Stimulated activated CD8-positive, alpha-beta memory T cell treated with anti-CD3 and anti-CD28 coated beads, Interleukin-4, amount 100 ng/mL, for 4 hours (primary cell): Measurements from ENCODE around the gene PPFIBP1.
"Not testable (repeated sequence)": the region's sequence is repeated elsewhere in the genome, so short reads cannot be mapped to it uniquely, and the experiment has no call there.

Experiments used
- DNase-seq, 2 donors: peaks; one replicate each; pipeline ENCODE4 v3.0.0-alpha.2; 2020; ENCODE audit warnings: low read depth in 2 of 2, low spot score in 1 of 2

Gene PPFIBP1

DNA sequence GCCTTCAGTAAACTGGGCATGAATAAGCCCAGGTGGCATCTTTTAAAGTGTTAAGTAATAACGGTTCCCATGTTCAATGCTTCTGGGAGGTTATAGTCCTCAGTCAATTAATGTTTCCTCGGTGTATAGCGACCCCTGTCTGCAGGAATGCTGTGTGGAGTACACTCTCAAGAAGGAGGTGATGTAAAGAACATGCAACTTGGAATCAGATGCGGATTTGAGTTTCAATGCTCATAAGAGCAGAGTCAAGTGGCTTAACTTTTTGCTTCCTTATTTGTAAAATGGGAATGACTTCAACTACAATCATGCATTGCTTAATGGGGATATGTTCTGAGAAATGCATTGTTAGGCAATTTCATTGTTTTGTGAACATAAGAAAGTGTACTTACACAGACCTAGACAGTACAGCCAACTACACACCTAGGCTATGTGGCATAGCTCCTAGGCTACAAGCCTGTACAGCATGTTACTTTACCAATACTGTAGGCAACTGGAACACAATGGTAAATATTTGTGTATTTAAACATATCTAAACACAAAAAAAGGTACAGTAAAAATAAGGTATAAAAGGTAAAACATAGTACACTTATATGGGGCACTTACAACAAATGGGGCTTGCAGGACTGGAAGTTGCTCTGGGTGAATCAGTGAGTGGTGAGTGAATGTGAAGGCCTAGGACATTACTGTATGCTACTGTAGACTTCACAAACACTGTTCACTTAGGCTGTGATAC, 179.9 kb downstream of the PPFIBP1 start:
- peak; percentile 23 to 54 for DNase-seq

GRCh38 chr12:27705263-27705662, 181.3 kb downstream of the PPFIBP1 start:
- DNase-seq = no peak

GRCh38 chr12:27707216-27707615, 183.2 kb downstream of the PPFIBP1 start:
- DNase-seq = no peak

- DNase-seq = no peak
Measured at GRCh38 chr12:27709212-27709931, 185.4 kb downstream of the PPFIBP1 start.

- DNase-seq = no peak
Measured at GRCh38 chr12:27709932-27710591, 186.1 kb downstream of the PPFIBP1 start.

DNA sequence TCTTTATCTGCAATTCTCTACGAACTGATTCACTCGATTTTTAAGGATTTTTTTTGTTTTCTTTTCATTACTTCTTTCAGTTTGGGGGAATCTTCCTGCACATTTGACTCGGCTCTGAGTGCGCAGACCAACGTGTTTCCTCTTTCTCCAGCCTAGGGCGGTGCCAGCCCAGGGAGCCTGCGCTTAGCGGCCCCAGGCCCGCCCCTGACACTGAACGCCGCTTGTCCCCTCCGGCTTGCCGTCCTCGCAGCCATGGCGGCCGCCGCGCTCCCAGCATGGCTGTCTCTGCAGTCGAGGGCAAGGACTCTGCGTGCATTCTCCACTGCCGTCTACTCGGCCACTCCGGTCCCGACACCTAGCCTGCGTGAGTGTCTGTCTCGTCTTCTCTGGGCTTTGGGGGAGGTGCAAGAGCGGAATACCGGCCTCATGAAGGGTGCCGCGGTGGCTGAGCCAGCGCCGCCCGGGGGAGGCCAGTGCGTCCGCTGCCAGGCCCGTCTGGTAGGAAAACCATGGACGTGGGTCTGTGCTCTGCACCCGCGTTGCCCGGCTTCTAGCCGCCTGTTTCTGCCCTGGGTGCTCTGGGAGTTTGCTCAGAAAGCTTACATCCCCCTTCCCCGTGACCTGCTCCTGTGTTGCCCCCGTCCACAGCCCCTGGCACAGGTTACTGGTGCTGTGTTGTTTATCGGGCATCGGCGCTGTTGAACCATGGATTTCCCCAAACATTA, 186.7 kb downstream of the PPFIBP1 start, which contains the start of gene MRPS35:
MRPS35 (plus strand) TSS at position 241 of the 725 bp plus-strand sequence; CDS start at position 253, 12 bp downstream.
- DNase-seq = peak; percentile 69 to 75

DNA sequence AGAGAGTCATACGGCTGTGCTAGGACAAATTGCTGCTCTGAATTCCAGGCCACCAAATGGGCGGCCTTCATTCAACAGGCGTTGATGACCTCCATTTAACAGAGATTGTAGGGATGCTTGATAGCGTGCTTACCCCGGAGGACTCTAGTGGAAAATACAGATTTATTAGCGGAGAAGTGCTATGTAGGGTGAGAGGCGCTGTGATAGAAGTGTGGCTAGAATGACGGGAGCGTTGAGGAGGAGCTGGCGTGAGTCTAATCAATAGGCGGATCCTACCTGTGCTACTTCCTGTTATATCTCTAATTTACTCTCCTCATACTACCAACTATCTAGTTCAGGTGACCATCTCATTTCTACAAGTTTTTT, 187.3 kb downstream of the PPFIBP1 start:
- DNase-seq = no peak

GRCh38 chr12:27711967-27712366, 188.0 kb downstream of the PPFIBP1 start:
- no peak for DNase-seq

DNA sequence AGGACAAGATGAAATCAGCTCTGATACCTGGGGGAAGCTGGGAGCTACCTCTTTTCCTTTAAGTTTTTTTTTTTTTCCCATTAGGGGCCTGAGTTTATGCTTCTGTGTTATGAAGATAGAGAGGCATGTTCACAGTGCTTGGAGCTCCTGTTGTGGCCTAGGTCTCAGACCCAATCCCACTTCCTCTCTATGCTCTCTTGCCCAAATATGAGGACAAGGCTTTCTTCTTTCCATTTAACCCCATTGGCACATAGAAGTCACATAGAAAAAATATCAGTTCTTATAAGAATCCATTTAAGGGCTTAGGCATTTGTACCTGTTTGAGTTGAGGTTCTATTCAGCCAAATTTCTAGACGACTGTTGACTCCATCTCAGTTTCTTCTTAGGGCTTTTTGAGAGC, 199.2 kb downstream of the PPFIBP1 start:
- DNase-seq = no peak

DNA sequence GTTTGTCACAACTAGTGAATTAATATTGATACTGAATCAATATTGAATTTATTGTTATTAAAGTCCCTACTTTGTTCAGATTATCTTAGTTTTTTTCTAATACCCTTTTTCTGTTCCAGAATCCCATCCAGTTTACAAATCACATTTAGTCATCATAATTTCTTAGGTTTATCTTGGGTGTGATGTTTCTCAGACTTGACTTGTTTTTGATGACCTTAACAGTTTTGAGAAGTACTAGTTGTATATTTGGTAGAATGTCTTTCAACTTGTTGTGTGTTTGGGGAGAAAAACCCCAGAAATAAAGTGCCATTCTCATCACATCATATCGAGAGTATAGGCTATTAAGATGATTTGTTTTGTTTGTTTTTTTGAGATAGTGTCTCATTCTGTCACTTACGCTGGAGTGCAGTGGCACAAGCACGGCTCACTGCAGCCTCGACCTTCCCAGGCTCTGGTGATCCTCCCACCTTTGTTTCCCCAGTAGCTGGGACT, 206.1 kb downstream of the PPFIBP1 start:
- no peak for DNase-seq

DNA sequence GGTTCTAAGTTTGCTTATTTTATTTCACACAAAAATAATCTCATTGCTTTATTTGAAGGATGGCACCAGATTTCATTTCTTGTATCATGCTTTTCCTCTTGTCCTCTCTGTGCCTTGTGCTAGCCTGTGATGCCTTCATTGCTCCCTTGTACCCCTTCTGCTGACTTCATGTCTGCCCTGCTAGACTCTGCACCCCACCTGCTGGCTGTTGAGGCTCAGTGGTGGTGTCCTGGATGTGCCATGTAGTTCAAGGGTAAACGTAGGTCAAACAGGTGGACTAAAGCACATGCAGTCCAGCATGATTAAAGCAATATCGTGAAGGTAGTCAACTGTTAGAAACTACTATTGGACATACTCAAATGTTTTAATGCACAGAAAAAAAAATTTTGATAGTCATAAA, 208.3 kb downstream of the PPFIBP1 start:
- DNase-seq = no peak

DNA sequence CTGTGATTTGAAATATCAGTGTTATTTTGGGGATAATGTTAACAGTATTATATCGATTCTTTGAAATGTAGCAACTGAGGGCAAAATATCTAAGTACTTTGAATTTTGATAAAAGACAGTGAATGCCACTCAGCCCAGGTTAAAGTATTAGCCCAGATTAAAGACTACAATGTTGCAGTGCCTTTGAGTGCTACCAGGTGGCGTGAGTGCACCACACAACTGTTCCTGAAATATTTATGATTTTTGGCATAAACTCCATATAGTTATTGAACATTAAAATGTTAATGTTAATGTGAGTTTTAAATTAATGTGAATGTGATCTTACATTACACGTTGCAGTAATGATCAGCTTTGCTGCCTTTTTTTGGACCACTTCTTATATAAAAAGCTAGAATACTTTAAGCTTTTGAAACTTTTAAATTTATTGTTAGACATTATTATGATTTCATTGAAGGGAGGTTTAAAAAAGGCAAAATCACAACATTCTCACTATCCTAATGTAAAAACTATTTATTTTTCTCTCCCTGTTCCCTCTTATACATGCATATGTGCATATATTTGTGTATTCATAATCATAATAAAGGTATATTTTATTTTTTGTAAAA, 209.1 kb downstream of the PPFIBP1 start:
- no peak for DNase-seq

DNA sequence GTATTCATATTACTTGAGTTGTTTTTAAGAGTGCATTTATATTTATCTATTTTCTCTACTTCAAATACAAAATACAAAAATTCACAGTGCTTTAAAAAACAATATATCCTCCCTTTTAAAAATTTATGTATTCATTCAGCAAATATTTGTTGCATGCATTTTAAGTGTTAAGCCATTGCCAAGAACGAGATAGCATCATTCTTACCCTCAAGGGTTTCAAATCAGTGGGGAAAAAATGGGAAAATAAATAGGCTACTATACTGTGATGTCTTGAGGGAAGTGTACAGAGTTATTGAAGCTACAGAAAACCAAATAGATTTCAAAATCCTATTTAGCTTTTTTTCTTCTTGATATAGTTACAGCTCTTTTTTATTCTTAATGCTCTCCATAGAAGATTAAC, 209.8 kb downstream of the PPFIBP1 start:
- DNase-seq = no peak

DNA sequence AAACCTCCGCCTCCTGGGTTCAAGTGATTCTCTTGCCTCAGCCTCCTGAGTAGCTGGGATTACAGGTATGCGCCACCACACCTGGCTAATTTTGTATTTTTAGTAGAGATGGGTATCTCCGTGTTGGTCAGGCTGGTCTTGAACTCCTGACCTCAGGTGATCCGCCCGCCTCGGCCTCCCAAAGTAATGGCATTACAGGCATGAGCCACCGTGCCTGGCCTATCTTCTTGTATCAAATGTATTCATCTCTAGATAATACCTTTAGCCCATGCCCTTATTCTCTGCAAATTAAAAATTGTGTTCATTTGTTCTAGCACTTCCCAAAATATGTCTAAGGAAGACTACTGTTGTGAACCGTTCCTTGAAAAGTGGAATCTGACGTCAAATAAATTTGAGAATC, 210.3 kb downstream of the PPFIBP1 start:
- not testable (repeated sequence) for DNase-seq

GRCh38 chr12:27743601-27744000, 219.6 kb downstream of the PPFIBP1 start:
- no peak for DNase-seq
